Measurements from ENCODE around the gene FAM210A.
"Not testable (repeated sequence)": the region's sequence is repeated elsewhere in the genome, so short reads cannot be mapped to it uniquely, and the experiment has no call there.

Gene FAM210A, protein sequence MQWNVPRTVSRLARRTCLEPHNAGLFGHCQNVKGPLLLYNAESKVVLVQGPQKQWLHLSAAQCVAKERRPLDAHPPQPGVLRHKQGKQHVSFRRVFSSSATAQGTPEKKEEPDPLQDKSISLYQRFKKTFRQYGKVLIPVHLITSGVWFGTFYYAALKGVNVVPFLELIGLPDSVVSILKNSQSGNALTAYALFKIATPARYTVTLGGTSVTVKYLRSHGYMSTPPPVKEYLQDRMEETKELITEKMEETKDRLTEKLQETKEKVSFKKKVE

DNA sequence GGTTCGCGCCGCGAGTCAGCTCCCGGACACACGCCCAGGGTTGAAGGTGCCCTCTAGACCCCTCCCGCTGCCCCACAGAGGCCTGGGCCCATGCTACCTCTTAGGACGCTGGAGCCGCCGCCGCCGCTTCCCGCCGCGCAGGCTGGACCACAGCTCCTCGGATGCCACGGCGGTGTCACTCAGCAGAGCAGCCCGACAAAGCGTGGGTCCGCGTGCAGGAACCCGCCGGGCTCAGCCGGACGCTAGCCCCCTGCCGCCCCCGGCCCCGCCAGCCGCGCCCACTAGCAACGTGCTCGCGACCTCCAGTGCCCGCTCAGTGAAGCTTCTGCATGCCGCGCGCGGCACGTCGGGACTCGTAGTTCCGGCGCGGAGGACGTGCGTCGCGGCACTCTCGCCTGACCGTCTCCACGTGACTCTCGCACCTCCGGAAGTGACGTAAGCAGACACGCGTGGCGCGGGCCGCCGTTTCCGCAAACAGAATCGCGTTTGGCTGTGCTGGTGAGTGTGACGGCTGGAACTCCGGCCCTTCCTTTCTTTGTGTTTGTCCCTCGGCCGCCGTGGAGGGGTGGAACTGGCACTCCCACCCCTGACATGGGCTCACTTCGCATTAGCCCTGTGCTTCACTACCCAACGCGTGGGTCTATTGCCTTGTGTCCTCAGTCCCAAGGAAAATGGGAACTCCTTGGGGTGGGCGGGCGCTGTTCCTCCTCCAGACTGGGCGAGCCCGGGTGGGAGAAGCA is at the start of gene FAM210A, which contains the start of gene RNMT:
Gene FAM210A (minus strand): TSS at position 327 of the 740 bp plus-strand sequence. CDS start 44,481 bp downstream, outside the sequence.
Gene RNMT (plus strand): TSS at position 442 of the 740 bp plus-strand sequence. CDS start 4,845 bp downstream, outside the sequence.
- Histone ChIP-seq H3K27ac (peak within 1 kb of the TSS; percentile 76 to 93 (median 86)), H3K9ac (peak within 1 kb of the TSS; percentile 85 to 94 (median 90)), H3K4me3 (peak within 1 kb of the TSS; percentile 85 to 99 (median 90)), H3K36me3 (peaks cover 10 to 32% (median 20%) of the 10 kb centered on the region in 11 experiments; a peak in 21 of 22 replicates), H3K4me1 (peaks cover 21 to 48% (median 32%) of the 10 kb centered on the region in 10 experiments), H3K4me2 (peak within 1 kb of the TSS; percentile 83 to 99 (median 93)), H4K20me1 (peaks cover 7 to 89% (median 54%) of the 10 kb centered on the region in 11 experiments; a peak in 17 of 22 replicates), H3K27me3 (no peaks in the 10 kb centered on the region), H3K9me3 (replicated peaks in 1 of 11) (peaks cover 0 to 8% (median 0%) of the 10 kb centered on the region in 11 experiments; a peak in 5 of 22 replicates)
- TF ChIP-seq Cebpa-rat (IDR thresholded peaks at IDR 0.05): no peak

- no peak overlapping the region for H3K4me3 ChIP-seq
- TF ChIP-seq Cebpa-rat (IDR thresholded peaks at IDR 0.05): no peak
- H3K27ac ChIP-seq: no peak overlapping the region
- no peak overlapping the region for H3K9ac ChIP-seq
- no peaks in the 10 kb centered on the region for H3K36me3 ChIP-seq
- H3K27me3 ChIP-seq: no peaks in the 10 kb centered on the region
- no peak overlapping the region for H3K4me2 ChIP-seq
- H3K9me3 ChIP-seq (replicated peaks in 1 of 11): peaks cover 0 to 19% (median 14%) of the 10 kb centered on the region in 11 experiments; a peak in 15 of 22 replicates
- no peaks in the 10 kb centered on the region for H3K4me1 ChIP-seq
- H4K20me1 ChIP-seq: no peaks in the 10 kb centered on the region
Observed at GRCh38 chr18:13775058-13775457, 48.7 kb upstream of the FAM210A start.

- Histone ChIP-seq H3K27me3 (no peaks in the 10 kb centered on the region), H3K36me3 (peaks cover 45 to 77% (median 65%) of the 10 kb centered on the region in 11 experiments), H3K4me2 (no peak overlapping the region), H3K9me3 (replicated peaks in 1 of 11) (peaks cover 26 to 43% (median 34%) of the 10 kb centered on the region in 11 experiments), H4K20me1 (no peaks in the 10 kb centered on the region), H3K9ac (no peak overlapping the region), H3K27ac (no peak overlapping the region), H3K4me3 (no peak overlapping the region), H3K4me1 (no peaks in the 10 kb centered on the region)
- TF ChIP-seq Cebpa-rat (IDR thresholded peaks at IDR 0.05): no peak
Observed at GRCh38 chr18:13762690-13763439, 36.5 kb upstream of the FAM210A start.

DNA sequence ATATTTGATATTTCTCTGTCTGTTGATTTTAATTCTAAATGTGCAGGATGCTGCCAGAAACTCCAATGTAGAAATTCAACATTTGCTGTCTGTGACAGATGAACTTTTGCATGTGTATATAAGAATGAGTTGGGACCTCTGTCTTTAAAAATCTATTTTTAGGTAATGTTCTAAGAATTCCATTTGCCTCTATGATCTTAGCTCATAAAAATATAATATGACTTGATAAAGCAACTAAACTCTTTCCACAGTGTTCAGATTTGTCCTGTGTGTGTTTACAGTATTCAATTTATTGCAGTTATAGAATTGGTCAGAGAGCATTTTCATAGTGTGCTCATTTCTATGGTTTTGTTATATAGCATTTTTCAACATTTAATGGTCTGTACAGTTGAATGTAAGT is 33.7 kb upstream of the FAM210A start:
- TF ChIP-seq Cebpa-rat (IDR thresholded peaks at IDR 0.05): no peak
- H3K4me1 ChIP-seq: no peaks in the 10 kb centered on the region
- no peaks in the 10 kb centered on the region for H3K27me3 ChIP-seq
- H3K27ac ChIP-seq: no peak overlapping the region
- H3K9ac ChIP-seq: no peak overlapping the region
- no peak overlapping the region for H3K4me3 ChIP-seq
- H3K9me3 ChIP-seq (replicated peaks in 1 of 11): peaks cover 15 to 36% (median 32%) of the 10 kb centered on the region in 11 experiments
- no peak overlapping the region for H3K4me2 ChIP-seq
- H4K20me1 ChIP-seq: no peaks in the 10 kb centered on the region
- H3K36me3 ChIP-seq: peaks cover 66 to 97% (median 84%) of the 10 kb centered on the region in 11 experiments

- peaks cover 68 to 97% (median 86%) of the 10 kb centered on the region in 11 experiments for H3K36me3 ChIP-seq
Observed at GRCh38 chr18:13758622-13759021, 32.3 kb upstream of the FAM210A start.

GRCh38 chr18:13756671-13757070 is 30.3 kb upstream of the FAM210A start:
- Histone ChIP-seq H3K27me3 (no peaks in the 10 kb centered on the region), H3K4me1 (no peaks in the 10 kb centered on the region), H3K4me2 (no peak overlapping the region), H3K4me3 (no peak overlapping the region), H3K9ac (no peak overlapping the region), H3K27ac (no peak overlapping the region), H3K9me3 (replicated peaks in 1 of 11) (peaks cover 0 to 29% (median 23%) of the 10 kb centered on the region in 11 experiments; a peak in 20 of 22 replicates), H3K36me3 (peaks cover 72 to 96% (median 88%) of the 10 kb centered on the region in 11 experiments), H4K20me1 (no peaks in the 10 kb centered on the region)
- TF ChIP-seq Cebpa-rat (IDR thresholded peaks at IDR 0.05): no peak

More at GRCh38 chr18:13758622-13759021, 32.3 kb upstream of the FAM210A start:
- Histone ChIP-seq H3K9ac (no peak overlapping the region), H3K4me3 (no peak overlapping the region), H3K27me3 (no peaks in the 10 kb centered on the region), H3K9me3 (replicated peaks in 1 of 11) (peaks cover 5 to 29% (median 25%) of the 10 kb centered on the region in 11 experiments; a peak in 20 of 22 replicates), H3K4me2 (no peak overlapping the region), H3K27ac (no peak overlapping the region), H3K4me1 (no peaks in the 10 kb centered on the region), H4K20me1 (no peaks in the 10 kb centered on the region)
- no peak for TF ChIP-seq Cebpa-rat (IDR thresholded peaks at IDR 0.05)

- Histone ChIP-seq H3K27ac (no peak overlapping the region), H3K4me3 (no peak overlapping the region), H3K36me3 (peaks cover 74 to 95% (median 89%) of the 10 kb centered on the region in 11 experiments), H3K9me3 (replicated peaks in 1 of 11) (peaks cover 0 to 29% (median 23%) of the 10 kb centered on the region in 11 experiments; a peak in 20 of 22 replicates), H3K4me1 (no peaks in the 10 kb centered on the region), H3K27me3 (no peaks in the 10 kb centered on the region), H4K20me1 (no peaks in the 10 kb centered on the region), H3K4me2 (no peak overlapping the region), H3K9ac (no peak overlapping the region)
- no peak for TF ChIP-seq Cebpa-rat (IDR thresholded peaks at IDR 0.05)
Observed at GRCh38 chr18:13756261-13756660, 29.9 kb upstream of the FAM210A start.

DNA sequence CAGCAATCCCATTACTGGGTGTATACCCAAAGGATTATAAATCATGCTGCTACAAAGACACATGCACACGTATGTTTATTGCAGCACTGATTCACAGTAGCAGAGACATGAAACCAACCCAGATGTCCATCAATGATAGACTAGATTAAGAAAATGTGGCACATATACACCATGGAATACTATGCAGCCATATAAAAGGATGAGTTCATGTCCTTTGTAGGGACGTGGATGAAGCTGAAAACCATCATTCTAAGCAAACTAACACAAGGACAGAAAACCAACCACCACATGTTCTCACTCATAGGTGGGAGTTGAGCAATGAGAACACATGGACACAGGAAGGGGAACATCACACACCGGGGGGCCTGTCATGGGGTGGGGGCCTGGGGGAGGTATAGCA is 25.2 kb upstream of the FAM210A start:
- H4K20me1 ChIP-seq, H3K27ac ChIP-seq, H3K4me3 ChIP-seq, H3K4me2 ChIP-seq, H3K4me1 ChIP-seq, H3K9ac ChIP-seq, H3K27me3 ChIP-seq: not testable (repeated sequence)
- H3K36me3 ChIP-seq: peaks cover 87 to 97% (median 91%) of the 10 kb centered on the region in 11 experiments
- peaks cover 7 to 24% (median 16%) of the 10 kb centered on the region in 11 experiments for H3K9me3 ChIP-seq (replicated peaks in 1 of 11)
